Measurements from ENCODE around the gene SPATA17.

Gene SPATA17

GRCh38 chr1:217888328-217888727 lies 257.2 kb downstream of the SPATA17 start:
- POLR2A ChIA-PET, result no interaction called here
- CTCF ChIA-PET, result no interaction called here
- no peak for DNase-seq (ENCODE audit: extremely low spot score)
- TF ChIP-seq ZNF384 (IDR thresholded peaks at IDR 0.05) (no peak), HDGF (IDR thresholded peaks at IDR 0.05; ENCODE audit: borderline replicate concordance) (no peak), BHLHE40 (IDR thresholded peaks at IDR 0.05; ENCODE audit: borderline replicate concordance) (no peak), L3MBTL2 (conservative IDR thresholded peaks at IDR 0.05) (no peak), SP1 (IDR thresholded peaks at IDR 0.05) (no peak)

DNA sequence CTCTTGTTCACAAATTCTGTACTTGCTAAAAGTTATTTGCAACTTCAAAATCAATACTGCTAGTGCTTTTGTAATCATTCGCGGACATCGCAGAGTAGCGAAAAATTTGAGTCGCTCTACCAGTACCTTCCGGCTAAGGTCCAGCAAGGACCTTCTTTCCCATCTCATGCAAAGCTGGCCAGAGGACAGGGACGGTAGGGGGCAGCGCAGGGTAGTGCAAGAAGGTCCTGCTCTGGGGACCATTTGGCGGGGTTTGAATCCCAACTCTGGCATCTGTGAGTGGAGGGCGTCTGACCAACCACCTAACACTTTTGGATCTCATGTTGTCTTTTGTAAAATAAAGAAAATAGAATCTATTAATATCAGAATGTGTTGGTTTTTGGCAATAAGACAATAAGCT lies 258.3 kb downstream of the SPATA17 start:
- TF ChIP-seq LEF1 (IDR thresholded peaks at IDR 0.05; ENCODE audit: borderline replicate concordance), result no peak
- no peak for TF ChIP-seq SUZ12 (IDR thresholded peaks at IDR 0.05)
- TF ChIP-seq FOXA1 (IDR thresholded peaks at IDR 0.05), result no peak
- TF ChIP-seq ARNT (IDR thresholded peaks at IDR 0.05), result no peak
- TF ChIP-seq ELF4 (IDR thresholded peaks at IDR 0.05), result no peak
- TF ChIP-seq FOXK2 (IDR thresholded peaks at IDR 0.05), result no peak
- TF ChIP-seq TARDBP (IDR thresholded peaks at IDR 0.05), result no peak
- no peak for TF ChIP-seq BHLHE40 (IDR thresholded peaks at IDR 0.05; ENCODE audit: borderline replicate concordance)
- no peak for TF ChIP-seq CTBP1 (IDR thresholded peaks at IDR 0.05; ENCODE audit: borderline replicate concordance)
- TF ChIP-seq, protein P1, sequence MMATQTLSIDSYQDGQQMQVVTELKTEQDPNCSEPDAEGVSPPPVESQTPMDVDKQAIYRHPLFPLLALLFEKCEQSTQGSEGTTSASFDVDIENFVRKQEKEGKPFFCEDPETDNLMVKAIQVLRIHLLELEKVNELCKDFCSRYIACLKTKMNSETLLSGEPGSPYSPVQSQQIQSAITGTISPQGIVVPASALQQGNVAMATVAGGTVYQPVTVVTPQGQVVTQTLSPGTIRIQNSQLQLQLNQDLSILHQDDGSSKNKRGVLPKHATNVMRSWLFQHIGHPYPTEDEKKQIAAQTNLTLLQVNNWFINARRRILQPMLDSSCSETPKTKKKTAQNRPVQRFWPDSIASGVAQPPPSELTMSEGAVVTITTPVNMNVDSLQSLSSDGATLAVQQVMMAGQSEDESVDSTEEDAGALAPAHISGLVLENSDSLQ (IDR thresholded peaks at IDR 0.05), result no peak
- no peak for TF ChIP-seq ZNF384 (IDR thresholded peaks at IDR 0.05)
- no peak for TF ChIP-seq FOXM1 (IDR thresholded peaks at IDR 0.05; ENCODE audit: borderline replicate concordance)
- no peak for TF ChIP-seq L3MBTL2 (conservative IDR thresholded peaks at IDR 0.05)
- TF ChIP-seq HDGF (IDR thresholded peaks at IDR 0.05; ENCODE audit: borderline replicate concordance), result no peak
- peak; percentile 12 for DNase-seq (ENCODE audit: extremely low spot score)
- CTCF ChIA-PET, result no interaction called here
- POLR2A ChIA-PET, result no interaction called here

DNA sequence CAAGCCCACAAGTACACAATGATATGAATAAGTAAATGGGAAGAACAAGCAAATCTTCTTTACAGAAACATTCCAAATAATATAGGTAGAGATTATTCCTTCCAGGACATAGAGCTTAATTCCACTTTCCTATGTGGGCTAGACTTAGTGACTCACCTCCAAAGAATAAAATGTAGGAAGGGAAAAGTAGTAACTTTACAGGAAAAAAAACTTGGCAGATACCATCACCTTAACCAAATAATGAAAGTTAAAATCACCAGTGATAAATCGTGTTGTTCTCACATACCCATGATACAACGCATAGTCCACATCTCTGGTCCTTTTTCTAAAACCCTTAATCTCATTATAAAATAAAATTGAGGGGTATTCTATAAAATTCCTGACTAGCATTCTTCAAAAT lies 260.8 kb downstream of the SPATA17 start:
- POLR2A ChIA-PET, result no interaction called here
- TF ChIP-seq, protein P1 (IDR thresholded peaks at IDR 0.05), result no peak
- TF ChIP-seq FOXM1 (IDR thresholded peaks at IDR 0.05; ENCODE audit: borderline replicate concordance) (no peak), SUZ12 (IDR thresholded peaks at IDR 0.05) (no peak), ARNT (IDR thresholded peaks at IDR 0.05) (no peak), ELF4 (IDR thresholded peaks at IDR 0.05) (no peak), HDGF (IDR thresholded peaks at IDR 0.05; ENCODE audit: borderline replicate concordance) (no peak), CTBP1 (IDR thresholded peaks at IDR 0.05; ENCODE audit: borderline replicate concordance) (no peak), L3MBTL2 (conservative IDR thresholded peaks at IDR 0.05) (no peak)
- CTCF ChIA-PET, result interaction anchor here (0.6 kb wide), 1 partner anchor 15 kb away, joined by 4 read pairs; no protein-coding TSS in a partner anchor
- no peak for DNase-seq (ENCODE audit: extremely low spot score)

DNA sequence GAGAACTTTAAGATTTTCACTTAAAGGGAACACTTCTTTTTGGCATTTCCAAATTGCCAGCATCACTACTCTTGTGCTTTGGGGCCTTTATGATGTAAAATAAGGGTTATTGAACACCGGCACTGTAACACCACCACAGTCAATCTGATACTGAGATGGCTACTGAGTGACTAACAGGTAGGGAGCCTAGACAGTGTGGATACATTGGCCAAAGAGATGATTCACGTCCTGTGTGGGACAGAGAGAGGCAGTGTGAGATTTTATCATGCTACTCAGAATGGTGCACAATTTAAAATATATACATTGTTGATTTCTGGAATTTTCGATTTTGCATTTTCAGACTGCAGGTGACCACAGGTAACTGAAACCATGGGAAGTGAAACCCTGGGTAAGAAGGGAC lies 261.6 kb downstream of the SPATA17 start:
- TF ChIP-seq ELF4 (IDR thresholded peaks at IDR 0.05) (no peak), FOXA1 (IDR thresholded peaks at IDR 0.05) (no peak), NFRKB (IDR thresholded peaks at IDR 0.05) (no peak), BHLHE40 (IDR thresholded peaks at IDR 0.05; ENCODE audit: borderline replicate concordance) (no peak), FOXK2 (IDR thresholded peaks at IDR 0.05) (no peak), TARDBP (IDR thresholded peaks at IDR 0.05) (no peak), SUZ12 (IDR thresholded peaks at IDR 0.05) (no peak), FOXM1 (IDR thresholded peaks at IDR 0.05; ENCODE audit: borderline replicate concordance) (no peak), L3MBTL2 (conservative IDR thresholded peaks at IDR 0.05) (no peak), HDGF (IDR thresholded peaks at IDR 0.05; ENCODE audit: borderline replicate concordance) (no peak), ARNT (IDR thresholded peaks at IDR 0.05) (no peak)
- POLR2A ChIA-PET, result no interaction called here
- CTCF ChIA-PET, result no interaction called here
- DNase-seq (ENCODE audit: extremely low spot score), result no peak

DNA sequence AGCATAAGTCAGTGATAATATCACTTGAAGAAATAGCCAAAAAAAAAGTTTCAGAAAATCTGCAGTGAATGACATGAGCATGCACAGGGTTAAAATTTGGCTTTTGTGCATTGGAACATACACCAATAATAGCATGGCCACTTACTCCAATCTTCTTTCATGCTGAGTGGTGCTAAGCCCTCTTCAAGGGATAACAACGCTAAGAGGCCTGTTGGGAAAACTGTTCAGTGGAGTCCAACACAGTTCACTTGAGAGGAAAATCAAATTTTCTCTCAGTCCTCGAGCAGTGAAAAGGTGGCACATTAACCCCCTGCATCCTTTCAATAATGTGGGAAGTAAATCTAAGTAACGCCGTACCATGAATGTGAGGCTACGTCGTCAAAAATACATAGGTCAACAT lies 264.7 kb downstream of the SPATA17 start:
- POLR2A ChIA-PET, result no interaction called here
- TF ChIP-seq ELF4 (IDR thresholded peaks at IDR 0.05) (no peak), FOXM1 (IDR thresholded peaks at IDR 0.05; ENCODE audit: borderline replicate concordance) (no peak), CTBP1 (IDR thresholded peaks at IDR 0.05; ENCODE audit: borderline replicate concordance) (no peak), BHLHE40 (IDR thresholded peaks at IDR 0.05; ENCODE audit: borderline replicate concordance) (no peak), LEF1 (IDR thresholded peaks at IDR 0.05; ENCODE audit: borderline replicate concordance) (no peak), ARNT (IDR thresholded peaks at IDR 0.05) (no peak), SP1 (IDR thresholded peaks at IDR 0.05) (no peak), L3MBTL2 (conservative IDR thresholded peaks at IDR 0.05) (no peak), SUZ12 (IDR thresholded peaks at IDR 0.05) (no peak), ZNF384 (IDR thresholded peaks at IDR 0.05) (no peak), NFRKB (IDR thresholded peaks at IDR 0.05) (no peak), HDGF (IDR thresholded peaks at IDR 0.05; ENCODE audit: borderline replicate concordance) (no peak), FOXK2 (IDR thresholded peaks at IDR 0.05) (no peak), TARDBP (IDR thresholded peaks at IDR 0.05) (no peak)
- TF ChIP-seq, protein P1 (IDR thresholded peaks at IDR 0.05), result no peak
- no peak for DNase-seq (ENCODE audit: extremely low spot score)
- CTCF ChIA-PET, result no interaction called here

GRCh38 chr1:217896490-217896889 lies 265.3 kb downstream of the SPATA17 start:
- ChIA-PET CTCF (no interaction called here), POLR2A (no interaction called here)
- DNase-seq (ENCODE audit: extremely low spot score), result no peak
- no peak for TF ChIP-seq L3MBTL2 (conservative IDR thresholded peaks at IDR 0.05)
- no peak for TF ChIP-seq FOXM1 (IDR thresholded peaks at IDR 0.05; ENCODE audit: borderline replicate concordance)
- no peak for TF ChIP-seq ZNF384 (IDR thresholded peaks at IDR 0.05)
- no peak for TF ChIP-seq HDGF (IDR thresholded peaks at IDR 0.05; ENCODE audit: borderline replicate concordance)
- no peak for TF ChIP-seq FOXK2 (IDR thresholded peaks at IDR 0.05)
- no peak for TF ChIP-seq NFRKB (IDR thresholded peaks at IDR 0.05)
- no peak for TF ChIP-seq SUZ12 (IDR thresholded peaks at IDR 0.05)
- TF ChIP-seq CTBP1 (IDR thresholded peaks at IDR 0.05; ENCODE audit: borderline replicate concordance), result no peak
- TF ChIP-seq SP1 (IDR thresholded peaks at IDR 0.05), result no peak
- no peak for TF ChIP-seq TARDBP (IDR thresholded peaks at IDR 0.05)
- TF ChIP-seq BHLHE40 (IDR thresholded peaks at IDR 0.05; ENCODE audit: borderline replicate concordance), result no peak
- TF ChIP-seq, protein P1 (IDR thresholded peaks at IDR 0.05), result no peak
- no peak for TF ChIP-seq FOXA1 (IDR thresholded peaks at IDR 0.05)
- TF ChIP-seq ELF4 (IDR thresholded peaks at IDR 0.05), result no peak
